ENCODE results near the gene RERE.

DNA sequence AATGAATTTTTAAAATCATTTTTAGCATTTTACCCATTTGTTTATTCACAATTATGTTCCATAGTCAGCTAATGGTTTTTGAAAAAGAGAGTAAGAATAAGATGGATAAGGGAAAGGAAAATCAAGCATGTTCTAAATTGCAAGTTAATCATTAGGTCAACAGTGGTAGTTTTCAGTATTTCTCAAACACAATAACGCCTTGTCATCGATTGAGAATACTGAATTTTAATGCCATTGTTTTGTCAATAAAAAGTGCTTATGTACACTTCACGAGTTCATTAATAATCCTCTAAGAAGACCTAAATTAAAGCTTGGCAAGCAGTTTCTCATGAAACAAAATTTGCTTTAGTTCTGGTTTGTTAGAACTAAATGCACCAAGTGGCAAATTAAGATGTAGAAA lies 100.3 kb downstream of the RERE start:
- TF ChIP-seq, protein P1, sequence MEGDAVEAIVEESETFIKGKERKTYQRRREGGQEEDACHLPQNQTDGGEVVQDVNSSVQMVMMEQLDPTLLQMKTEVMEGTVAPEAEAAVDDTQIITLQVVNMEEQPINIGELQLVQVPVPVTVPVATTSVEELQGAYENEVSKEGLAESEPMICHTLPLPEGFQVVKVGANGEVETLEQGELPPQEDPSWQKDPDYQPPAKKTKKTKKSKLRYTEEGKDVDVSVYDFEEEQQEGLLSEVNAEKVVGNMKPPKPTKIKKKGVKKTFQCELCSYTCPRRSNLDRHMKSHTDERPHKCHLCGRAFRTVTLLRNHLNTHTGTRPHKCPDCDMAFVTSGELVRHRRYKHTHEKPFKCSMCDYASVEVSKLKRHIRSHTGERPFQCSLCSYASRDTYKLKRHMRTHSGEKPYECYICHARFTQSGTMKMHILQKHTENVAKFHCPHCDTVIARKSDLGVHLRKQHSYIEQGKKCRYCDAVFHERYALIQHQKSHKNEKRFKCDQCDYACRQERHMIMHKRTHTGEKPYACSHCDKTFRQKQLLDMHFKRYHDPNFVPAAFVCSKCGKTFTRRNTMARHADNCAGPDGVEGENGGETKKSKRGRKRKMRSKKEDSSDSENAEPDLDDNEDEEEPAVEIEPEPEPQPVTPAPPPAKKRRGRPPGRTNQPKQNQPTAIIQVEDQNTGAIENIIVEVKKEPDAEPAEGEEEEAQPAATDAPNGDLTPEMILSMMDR (conservative IDR thresholded peaks at IDR 0.05; ENCODE audit: low read length): no peak
- no peak for TF ChIP-seq EZH2phosphoT487 (IDR thresholded peaks at IDR 0.05; ENCODE audit: borderline replicate concordance, low read depth, low read length)

All from OCI-LY7 (cell line).